ENCODE data around the gene HLA-DPB1.

GRCh38 chr6:33108307-33108706 lies 32.5 kb downstream of the HLA-DPB1 start:
- TF ChIP-seq CTCF (IDR thresholded peaks at IDR 0.05) (no peak), POLR2AphosphoS5 (IDR thresholded peaks at IDR 0.05) (no peak)

Measured in sigmoid colon (tissue), 4 donors.